K562 (cell line): ENCODE measurements around the gene EXOC4. TPM values are rescaled to one million over a fixed set of nuclear protein-coding genes. Genes with fewer than 3 reads are reported as not detected.
"Not testable (repeated sequence)": the region's sequence is repeated elsewhere in the genome, so short reads cannot be mapped to it uniquely, and the experiment has no call there.

Experiments used
- ATAC-seq: fragments of 200-7000 bp; cut with Tn5 transposase; 3 replicates; pipeline ENCODE4 v1.9.1; 2020; ENCODE audit warnings: moderate library complexity
- BruUV-seq: library from RNA; stranded (reverse); fragments of 400-500 nt; replicated peaks from 2 replicates; lab custom pipeline; 2021; lab: Mats Ljungman, UMichigan
- CTCF ChIA-PET: fragments of 300-600 bp; formaldehyde crosslinking; extraction: SDS; loops from one replicate; lab custom pipeline; 2021; ENCODE audit warnings: low intra/inter-chr PET ratio; lab: Yijun Ruan, JAX
- POLR2A ChIA-PET: fragments of 300-600, 350-650 bp; sonication (Branson Sonifier 250); formaldehyde crosslinking; extraction: SDS; loops from one replicate; lab custom pipeline; 2021; ENCODE audit warnings: antibody characterized with exemption, inconsistent platforms; lab: Yijun Ruan, JAX
- DNase-seq, 4 experiments: peaks; one replicate each; pipeline versions ENCODE4 v3.0.0 to v3.0.0-alpha.2; 2011 to 2018; ENCODE audit warnings: low spot score in 3 of 4, mixed read lengths in 3 of 4; ENCODE audit errors: extremely low read depth in 1 of 4
- FAIRE-seq: peaks from 2 replicates; lab custom pipeline; 2011; peaks lifted over from hg19 to GRCh38; lab: Jason Lieb, UNC
- H2AFZ ChIP-seq: 2 replicates; pipeline ENCODE4 v1.6.0; 2011; ENCODE audit warnings: low read depth, low read length, control low read depth, inconsistent platforms
- H3K27ac ChIP-seq: fragments of 200-600 bp; 3 replicates; pipeline ENCODE4 v1.8.0; 2011; ENCODE audit warnings: low read depth, mild to moderate bottlenecking, control low read depth, inconsistent platforms, low read length, moderate library complexity, mixed read lengths; ENCODE audit errors: extremely low read depth
- H3K27me3 ChIP-seq, 2 experiments: fragments of 300-600 bp in 1 of 2; 2 replicates in 1 of 2; 3 replicates in 1 of 2; pipeline versions ENCODE4 v1.6.0 to v1.8.0; 2011; ENCODE audit warnings: inconsistent platforms in 2 of 2, low read length in 2 of 2, mild to moderate bottlenecking in 1 of 2, mixed read lengths in 1 of 2, moderate library complexity in 1 of 2; ENCODE audit not compliant: control insufficient read depth in 2 of 2, insufficient read depth in 2 of 2
- H3K36me3 ChIP-seq: fragments of 300-600 bp; 3 replicates; pipeline ENCODE4 v1.8.0; 2011; ENCODE audit warnings: mild to moderate bottlenecking, low read length, inconsistent platforms; ENCODE audit not compliant: control insufficient read depth, insufficient read depth
- H3K4me1 ChIP-seq, 2 experiments: fragments of 200-600 bp in 1 of 2; replicated peaks in 1 of 2; 2 replicates in 1 of 2; 3 replicates in 1 of 2; pipeline versions ENCODE4 v1.5.1 to v1.8.0; 2011; ENCODE audit warnings: inconsistent platforms in 2 of 2, low read length in 2 of 2, mild to moderate bottlenecking in 1 of 2, mixed read lengths in 1 of 2, moderate library complexity in 1 of 2; ENCODE audit not compliant: control insufficient read depth in 2 of 2, insufficient read depth in 2 of 2
- H3K4me2 ChIP-seq: 2 replicates; pipeline ENCODE4 v1.6.1; 2011; ENCODE audit warnings: low read length, control low read depth, inconsistent platforms, mixed read lengths; ENCODE audit not compliant: insufficient read depth
- H3K4me3 ChIP-seq: fragments of 200-600 bp; sonication (generic), shearing (Covaris generic); 2 replicates; pipeline ENCODE4 v1.5.1; 2016; ENCODE audit warnings: control low read depth, inconsistent platforms
- H3K79me2 ChIP-seq: fragments of 200-600 bp; 3 replicates; pipeline ENCODE4 v1.8.0; 2011; ENCODE audit warnings: low read length, inconsistent platforms; ENCODE audit not compliant: control insufficient read depth, insufficient read depth
- H3K9ac ChIP-seq, 2 experiments: 2 replicates each; pipeline versions ENCODE4 v1.6.0 to v1.6.1; 2011; ENCODE audit warnings: low read depth in 2 of 2, low read length in 2 of 2, control low read depth in 1 of 2, inconsistent platforms in 1 of 2, mild to moderate bottlenecking in 1 of 2, mixed read lengths in 1 of 2; ENCODE audit not compliant: insufficient read depth in 1 of 2
- H3K9me1 ChIP-seq: one replicate; pipeline ENCODE4 v1.6.0; 2011; ENCODE audit warnings: inconsistent platforms, mild to moderate bottlenecking, low read length, moderate library complexity; ENCODE audit not compliant: control insufficient read depth, insufficient read depth
- H3K9me3 ChIP-seq: replicated peaks from 2 replicates; pipeline ENCODE4 v1.5.1; 2011; ENCODE audit warnings: low read depth, low read length, inconsistent platforms; ENCODE audit not compliant: control insufficient read depth, insufficient read depth
- H4K20me1 ChIP-seq: replicated peaks from 2 replicates; pipeline ENCODE4 v1.6.1; 2011; ENCODE audit warnings: low read length, inconsistent platforms, mixed read lengths; ENCODE audit not compliant: control insufficient read depth, insufficient read depth
- CBFA2T2 ChIP-seq: fragments of 450-650 bp; conservative IDR thresholded peaks from 2 replicates; pipeline ENCODE4 v1.6.1; 2017; ENCODE audit warnings: mild to moderate bottlenecking
- CBFA2T3 ChIP-seq: fragments of 450-650 bp; IDR thresholded peaks from 2 replicates; pipeline ENCODE4 v1.6.1; 2017
- ESRRA ChIP-seq: fragments of 450-650 bp; IDR thresholded peaks from 2 replicates; pipeline ENCODE4 v1.6.1; 2014; ENCODE audit warnings: low read depth, mild to moderate bottlenecking, moderate library complexity, borderline replicate concordance
- FOXJ2 ChIP-seq: fragments of 200-800 bp; sonication (Bioruptor generic); IDR thresholded peaks from 2 replicates; pipeline ENCODE4 v1.6.1; 2016; ENCODE audit warnings: missing genetic modification characterization, missing compliant biosample characterization
- HDAC8 ChIP-seq: fragments of 450-650 bp; IDR thresholded peaks from 2 replicates; pipeline ENCODE4 v1.6.1; 2016; ENCODE audit warnings: mild to moderate bottlenecking, missing genetic modification characterization, moderate library complexity, missing compliant biosample characterization
- L3MBTL2 ChIP-seq: fragments of 450-650 bp; IDR thresholded peaks from 2 replicates; pipeline ENCODE4 v1.6.1; 2016; ENCODE audit warnings: mild to moderate bottlenecking, moderate library complexity
- RBM25 ChIP-seq: fragments of 200-400 bp; formaldehyde crosslinking; IDR thresholded peaks from 2 replicates; pipeline ENCODE4 v1.6.1; 2018; ENCODE audit warnings: low read length, low read depth, moderate library complexity; ENCODE audit not compliant: severe bottlenecking
- RCOR1 ChIP-seq, 2 experiments: IDR thresholded peaks; 2 replicates each; pipeline ENCODE4 v1.6.1; 2012; ENCODE audit warnings: low read depth in 2 of 2, low read length in 2 of 2, borderline replicate concordance in 1 of 2, improper control_type of control experiment in 1 of 2
- RFX1 ChIP-seq: fragments of 450-650 bp; IDR thresholded peaks from 2 replicates; pipeline ENCODE4 v1.6.1; 2016; ENCODE audit warnings: mild to moderate bottlenecking, moderate library complexity
- SMAD1 ChIP-seq: fragments of 150-350 bp; IDR thresholded peaks from 2 replicates; pipeline ENCODE4 v1.6.1; 2014; ENCODE audit warnings: low read length, low read depth; ENCODE audit not compliant: partially characterized antibody
- SOX6 ChIP-seq: fragments of 450-650 bp; IDR thresholded peaks from 2 replicates; pipeline ENCODE4 v1.6.1; 2014; ENCODE audit warnings: mild to moderate bottlenecking
- TCF3 ChIP-seq: sonication (generic); formaldehyde crosslinking; IDR thresholded peaks from 2 replicates; pipeline ENCODE4 v1.4.0; 2020; ENCODE audit warnings: mild to moderate bottlenecking, missing genetic modification reagents
- ZFX ChIP-seq: sonication (generic); formaldehyde crosslinking; IDR thresholded peaks from 2 replicates; pipeline ENCODE4 v1.8.0; 2022; ENCODE audit warnings: mild to moderate bottlenecking, missing genetic modification reagents, moderate library complexity
- ZKSCAN3 ChIP-seq: fragments of 250-450 bp; sonication (Bioruptor Pico); IDR thresholded peaks from 2 replicates; pipeline ENCODE4 v1.4.0; 2020
- ZNF12 ChIP-seq: sonication (generic); formaldehyde crosslinking; IDR thresholded peaks from 2 replicates; pipeline ENCODE4 v1.4.0; 2020; ENCODE audit warnings: mild to moderate bottlenecking, missing genetic modification reagents
- WGBS: fragments of 100-300 bp; shearing (Covaris generic); methylation state at CpG from one replicate; pipeline ENCODE4 v1.1.6; 2016; ENCODE audit warnings: low coverage, mixed read lengths; ENCODE audit not compliant: insufficient coverage; ENCODE audit errors: missing lambda C conversion rate; 5-methylcytosine and 5-hydroxymethylcytosine counted together
- in situ Hi-C: fragments of 300-500 bp; cut with MboI; formaldehyde crosslinking; loops from 4 replicates; pipeline ENCODE4 v1.15.0; 2018; ENCODE audit warnings: inconsistent platforms, mixed read lengths
- intact Hi-C: fragments of 100-400 bp; cut with micrococcal nuclease; formaldehyde crosslinking; loops from 2 replicates; pipeline ENCODE4 v1.14.2; 2022
- polyA plus RNA-seq, 8 experiments: library from polyadenylated mRNA; depleted of rRNA in 4 of 8; stranded (reverse) in 5 of 8; unstranded in 3 of 8; fragments of >200 nt; fragmentation: Nextera tagmentation in 2 of 8; fragmentation: Illumina TruSeq in 1 of 8; extraction: Ambion mirVana in 2 of 8; extraction: Trizol in 1 of 8; gene quantifications; 2 replicates each; pipeline versions ENCODE4 v1.2.1 to v1.2.3, GENCODE V29; 2011 to 2014; ENCODE audit warnings: inconsistent platforms in 1 of 8, missing spikeins in 1 of 8
- total RNA-seq, 7 experiments: library from RNA; depleted of rRNA in 6 of 7; stranded (reverse); fragments of >200 nt in 6 of 7; fragmentation: Illumina TruSeq in 2 of 7; extraction: Trizol in 2 of 7; gene quantifications; 2 replicates each; pipeline versions ENCODE4 v1.2.1 to v1.2.3, GENCODE V29; 2011 to 2021; ENCODE audit warnings: low replicate concordance in 1 of 7
- TF ChIP-seq, protein P1 (sequence below): sonication (generic); formaldehyde crosslinking; IDR thresholded peaks from 2 replicates; pipeline ENCODE4 v1.8.0; 2022; ENCODE audit warnings: missing genetic modification reagents, mild to moderate bottlenecking, moderate library complexity, borderline replicate concordance

The EXOC4 gene
- total and polyA plus RNA-seq, 9 of the 15 experiments (the other 6 are each of a cell fraction or from before 2014, with no cell fraction given): 18.5 to 73.1 (median 46.6) TPM

DNA sequence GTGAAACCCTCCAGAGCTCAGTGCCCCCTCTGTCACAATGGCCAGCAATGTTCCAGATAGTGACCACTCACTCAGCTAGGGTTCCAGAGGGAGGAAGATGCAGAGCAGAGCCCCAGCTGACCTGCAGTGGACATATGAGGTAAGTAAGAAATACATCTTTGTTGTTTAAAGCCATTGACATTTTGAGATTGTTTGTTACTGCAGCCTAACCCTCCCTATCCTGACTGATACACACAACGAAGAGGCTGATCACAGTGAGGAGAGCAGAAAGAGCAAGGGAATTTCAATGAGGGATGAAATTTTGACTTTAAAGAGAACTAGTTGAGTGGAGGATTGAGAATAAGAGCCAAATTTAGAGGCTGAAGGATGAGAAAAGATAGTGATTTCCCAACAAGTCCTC, 822.9 kb downstream of the EXOC4 start:
- H3K27me3 ChIP-seq: no peaks in the 10 kb centered on the region
- H3K9me3 ChIP-seq: no peaks in the 10 kb centered on the region; the same call in 1 of the 2 replicates
- no TSS peak for BruUV-seq
- H4K20me1 ChIP-seq: no peaks in the 10 kb centered on the region
- WGBS: 33% methylated on average over 1 of the region's 1 CpG
- TF ChIP-seq ZNF12 (CRISPR knock-in tag): peak; percentile 95
- no peak for TF ChIP-seq ZKSCAN3 (CRISPR knock-in tag)
- TF ChIP-seq SMAD1: no peak
- TF ChIP-seq SOX6: no peak
- peak; percentile 14 for TF ChIP-seq RBM25
- no peak for TF ChIP-seq HDAC8
- no peaks in the 10 kb centered on the region for H3K79me2 ChIP-seq
- H2AFZ ChIP-seq: no peak overlapping the region
- H3K4me1 ChIP-seq: peaks cover 0 to 16% of the 10 kb centered on the region in 2 experiments; a peak in 3 of 5 replicates
- intact Hi-C loops: no loop called here
- in situ Hi-C loops: no loop called here
- H3K4me2 ChIP-seq: no peak overlapping the region
- no peak overlapping the region for H3K4me3 ChIP-seq
- no peak for ATAC-seq
- no peaks in the 10 kb centered on the region for H3K36me3 ChIP-seq
- FAIRE-seq: no peak
- ChIA-PET CTCF (no interaction called here), POLR2A (no interaction called here)
- DNase-seq: no peak
- no peak overlapping the region for H3K27ac ChIP-seq
- H3K9ac ChIP-seq: no peak overlapping the region
- H3K9me1 ChIP-seq: no peaks in the 10 kb centered on the region

GRCh38 chr7:134077560-134077959, 824.7 kb downstream of the EXOC4 start:
- POLR2A ChIA-PET: interaction anchor here (0.6 to 1.1 kb wide), 3 partner anchors 13 to 990 kb away, joined by 3 read pairs; no protein-coding TSS in a partner anchor
- 63% methylated on average over 2 of the region's 2 CpGs for WGBS

More at GRCh38 chr7:134077560-134077959, 824.7 kb downstream of the EXOC4 start:
- CTCF ChIA-PET, H3K27ac ChIP-seq, intact Hi-C loops, H3K4me2 ChIP-seq, in situ Hi-C loops, H3K9me3 ChIP-seq, H4K20me1 ChIP-seq, H3K9me1 ChIP-seq, H3K27me3 ChIP-seq, H3K4me1 ChIP-seq, H2AFZ ChIP-seq, BruUV-seq, H3K36me3 ChIP-seq, H3K4me3 ChIP-seq, H3K79me2 ChIP-seq, FAIRE-seq, H3K9ac ChIP-seq: not testable (repeated sequence)
- ATAC-seq (0 out of 3 replicates have a peak, but pooled peaks have one; percentile 21), DNase-seq (peak in 1 of 4 experiments; percentile 61)
- peak; percentile 68 for TF ChIP-seq ZFX (CRISPR knock-in tag)
- TF ChIP-seq, protein P1, sequence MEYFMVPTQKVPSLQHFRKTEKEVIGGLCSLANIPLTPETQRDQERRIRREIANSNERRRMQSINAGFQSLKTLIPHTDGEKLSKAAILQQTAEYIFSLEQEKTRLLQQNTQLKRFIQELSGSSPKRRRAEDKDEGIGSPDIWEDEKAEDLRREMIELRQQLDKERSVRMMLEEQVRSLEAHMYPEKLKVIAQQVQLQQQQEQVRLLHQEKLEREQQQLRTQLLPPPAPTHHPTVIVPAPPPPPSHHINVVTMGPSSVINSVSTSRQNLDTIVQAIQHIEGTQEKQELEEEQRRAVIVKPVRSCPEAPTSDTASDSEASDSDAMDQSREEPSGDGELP: 0 out of 2 replicates have a peak, but pooled peaks have one; percentile 26
- 0 out of 2 replicates have a peak, but pooled peaks have one; percentile 15 for TF ChIP-seq TCF3
- TF ChIP-seq CBFA2T2: peak; percentile 45
- peak; percentile 83 for TF ChIP-seq RFX1
- TF ChIP-seq ESRRA: peak; percentile 66; the same call in 1 of the 2 replicates
- TF ChIP-seq RCOR1 (IDR thresholded peaks at IDR 0.05; ENCODE audit: borderline replicate concordance in 1 of 2, low read depth in 2 of 2, low read length in 2 of 2): 0 out of 4 replicates have a peak, but pooled peaks of 1 of the 2 experiments have one; percentile 16
- 0 out of 2 replicates have a peak, but pooled peaks have one; percentile 31 for TF ChIP-seq L3MBTL2
- TF ChIP-seq CBFA2T3: peak; percentile 46
- TF ChIP-seq FOXJ2 (tag): peak; percentile 73
